Activated CD8-positive, alpha-beta memory T cell treated with anti-CD3 and anti-CD28 coated beads, Interleukin-2, amount 50 U/mL, for 48 hours (primary cell): Measurements from ENCODE around the gene SSR2.
"Not testable (repeated sequence)": the region's sequence is repeated elsewhere in the genome, so short reads cannot be mapped to it uniquely, and the experiment has no call there.

Source experiments
- DNase-seq: peaks from one replicate; pipeline ENCODE4 v3.0.0-alpha.2; 2020

Gene SSR2

DNA sequence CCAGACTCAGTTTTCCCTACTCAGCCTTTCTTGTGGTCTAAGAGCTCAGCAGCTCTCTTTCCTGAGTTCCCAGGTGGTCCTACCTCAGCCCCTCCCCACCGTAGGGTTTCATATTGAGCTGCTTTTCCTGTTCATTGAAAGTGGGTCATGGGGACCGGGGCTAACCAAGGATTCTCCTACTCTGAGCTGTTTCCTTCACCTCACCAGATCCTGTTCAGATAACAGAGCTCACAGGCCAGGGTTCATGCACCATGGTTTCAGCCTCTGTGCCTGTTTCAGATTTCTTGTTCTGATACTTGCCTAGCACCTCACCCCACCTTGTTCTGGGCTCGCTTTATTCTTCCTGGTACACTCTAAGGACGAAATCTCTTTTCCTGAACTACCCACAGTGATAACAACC, 24.3 kb upstream of the SSR2 start:
- DNase-seq, result no peak

DNA sequence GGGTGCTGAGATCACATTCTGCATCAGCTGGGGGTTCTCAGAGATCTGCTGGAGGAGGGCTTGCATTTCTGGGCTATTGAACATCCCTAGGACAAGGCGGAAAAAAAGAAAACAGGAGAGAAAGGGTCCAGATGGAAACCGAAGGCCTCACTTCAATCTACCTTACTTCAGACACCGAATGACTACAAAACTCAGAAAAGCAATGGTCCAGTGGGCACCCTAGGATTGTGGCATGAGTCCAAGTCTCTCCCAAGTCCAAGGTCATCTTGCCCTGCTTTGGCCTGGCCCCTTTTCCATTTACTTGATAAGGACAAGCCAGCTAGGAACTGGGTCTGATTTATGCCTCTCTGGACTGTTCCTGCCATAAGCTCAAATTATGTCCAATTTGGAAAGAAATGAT, 22.1 kb upstream of the SSR2 start:
- DNase-seq, result no peak

DNA sequence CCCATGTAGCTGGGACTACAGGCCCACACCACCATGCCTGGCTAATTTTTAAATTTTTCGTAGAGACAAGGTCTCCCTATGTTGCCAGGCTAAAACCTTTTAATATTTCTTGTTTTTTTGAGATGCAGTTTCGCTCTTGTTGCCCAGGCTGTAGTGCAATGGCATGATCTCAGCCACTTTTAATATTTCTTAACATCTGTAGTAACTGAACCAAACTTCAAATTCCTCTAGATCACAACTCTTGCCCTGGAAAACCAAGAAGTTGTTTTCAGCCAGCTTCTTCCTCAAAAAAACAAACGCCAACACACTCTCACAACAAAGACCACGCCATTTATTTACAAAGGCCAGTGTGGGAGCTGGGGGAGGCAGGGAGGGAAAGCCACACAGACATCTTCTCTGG, 14.2 kb upstream of the SSR2 start:
- not testable (repeated sequence) for DNase-seq

DNA sequence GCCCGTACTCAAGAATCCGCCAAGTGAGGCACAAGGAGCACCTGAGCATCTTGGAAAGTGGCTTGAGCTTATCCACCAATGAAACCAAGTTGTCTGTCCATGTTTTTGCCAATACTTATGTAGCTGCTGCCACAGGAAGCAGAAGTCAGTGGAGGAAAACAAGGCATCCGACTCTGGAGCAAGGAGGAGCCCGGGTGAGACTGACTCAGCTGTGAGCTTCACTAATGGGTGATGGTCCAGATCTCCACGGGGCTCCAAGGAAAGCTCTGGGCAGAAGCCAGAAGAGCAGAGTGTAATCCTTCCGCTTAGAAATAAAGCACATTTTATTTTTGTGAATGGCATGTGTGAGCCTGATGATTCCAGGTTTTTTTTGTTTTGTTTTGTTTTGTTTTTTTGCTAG, 12.3 kb upstream of the SSR2 start:
- no peak for DNase-seq

DNA sequence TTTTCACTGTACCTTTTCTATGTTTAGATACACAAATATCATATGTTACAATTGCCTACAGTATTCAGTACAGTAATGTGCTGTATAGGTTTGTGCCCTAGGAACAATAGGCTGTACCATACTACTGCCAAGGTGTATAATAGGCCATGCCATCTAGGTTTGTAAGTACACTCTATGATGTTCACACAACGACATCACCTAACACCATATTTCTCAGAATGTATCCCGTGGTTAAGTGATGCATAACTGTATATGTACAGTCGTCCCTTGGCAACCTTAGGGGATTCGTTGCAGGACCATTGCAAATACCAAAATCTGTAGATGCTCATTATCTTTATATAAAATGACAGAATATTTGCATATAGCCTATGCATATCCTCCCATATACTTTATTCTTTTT, 5.8 kb upstream of the SSR2 start:
- no peak for DNase-seq

DNA sequence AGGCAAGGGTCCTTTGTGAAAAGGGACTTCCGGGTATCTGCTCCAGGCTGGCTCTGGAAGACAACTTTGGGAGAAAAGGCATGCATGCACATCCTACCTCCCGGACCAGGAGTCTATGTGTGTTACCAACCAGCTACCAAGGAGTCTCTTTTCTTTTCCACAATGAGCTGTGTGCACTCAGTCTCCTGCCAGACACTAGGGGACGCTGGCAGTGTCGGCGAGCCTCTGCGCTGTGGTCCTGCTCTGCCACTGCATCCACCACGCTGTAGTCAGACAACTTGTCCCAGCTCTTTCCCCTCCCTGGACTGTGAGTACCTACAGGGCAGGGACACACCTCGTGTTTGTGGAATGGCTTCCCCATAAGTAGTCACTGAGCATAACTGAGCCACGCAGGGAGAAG, 5.1 kb upstream of the SSR2 start:
- peak; percentile 69 for DNase-seq

DNA sequence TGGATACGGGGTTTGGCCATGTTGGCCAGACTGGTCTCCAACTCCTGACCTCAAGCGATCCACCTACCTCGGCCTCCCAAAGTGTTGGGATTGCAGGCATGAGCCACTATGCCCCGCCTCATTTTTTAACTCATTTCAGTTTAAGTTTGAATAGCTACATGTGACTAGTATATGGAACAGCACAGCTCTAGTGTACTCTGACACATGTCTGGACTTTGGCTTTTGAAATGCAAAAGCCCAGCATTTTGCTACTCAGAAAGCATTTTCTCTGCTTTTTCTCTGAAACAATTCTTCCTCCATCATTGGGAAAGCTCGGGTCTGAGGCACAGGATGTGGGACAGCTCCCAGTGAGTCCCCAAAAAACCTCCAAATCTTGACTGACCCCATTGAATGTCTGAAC, 4.0 kb upstream of the SSR2 start:
- no peak for DNase-seq

DNA sequence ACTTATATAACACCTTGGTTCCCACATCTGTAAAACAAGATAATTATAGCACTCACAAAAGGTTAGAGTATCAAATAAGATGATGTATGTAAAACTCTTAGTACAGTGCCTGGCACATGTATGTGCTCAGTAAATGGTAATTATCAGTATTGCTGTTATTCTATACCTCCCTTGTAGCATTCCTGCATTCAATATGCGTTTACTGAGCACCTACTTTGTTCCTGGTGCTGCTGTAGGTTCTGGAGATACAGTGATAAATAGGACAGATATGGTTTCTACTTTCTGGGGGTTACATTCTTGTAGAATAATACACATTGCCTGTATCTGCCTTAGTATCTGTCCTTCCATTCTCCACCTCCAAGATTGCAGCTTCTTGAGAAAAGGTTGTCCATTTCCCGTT, 1.2 kb upstream of the SSR2 start:
- no peak for DNase-seq

DNA sequence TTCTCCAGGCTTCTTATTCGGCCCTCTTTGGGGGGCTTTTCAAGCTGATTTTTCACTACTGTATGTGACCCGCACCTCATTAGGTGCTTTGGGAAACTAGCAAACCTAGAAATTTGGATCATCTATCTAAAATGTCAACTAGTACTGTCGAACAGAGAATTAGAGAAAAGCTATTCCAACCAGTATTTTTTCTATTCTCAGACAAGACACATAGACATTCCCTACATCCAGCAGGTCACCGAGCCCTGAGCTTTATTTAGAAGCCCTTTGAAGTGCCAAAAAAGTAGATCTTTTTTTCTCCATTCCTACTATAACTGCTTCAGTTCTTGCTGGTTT, 310 bp upstream of the SSR2 start:
- DNase-seq, result no peak

DNA sequence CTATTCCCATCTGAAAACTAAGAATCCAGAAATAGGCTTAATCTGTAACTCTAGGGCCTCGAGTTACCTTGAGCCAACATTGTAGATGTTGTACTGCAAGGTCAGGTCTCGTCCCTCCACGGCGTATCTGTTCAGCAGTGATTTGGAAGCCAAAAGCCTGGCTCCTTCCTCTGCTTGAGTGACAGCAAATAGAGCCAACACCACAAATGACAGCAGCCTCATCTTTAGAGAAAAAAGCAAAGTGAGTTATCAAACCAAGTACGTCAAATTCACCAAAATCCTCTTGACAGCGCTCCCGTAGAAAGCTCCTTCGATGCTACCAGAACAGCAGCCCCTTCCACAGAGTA, 832 bp downstream of the SSR2 start:
- DNase-seq, result no peak

DNA sequence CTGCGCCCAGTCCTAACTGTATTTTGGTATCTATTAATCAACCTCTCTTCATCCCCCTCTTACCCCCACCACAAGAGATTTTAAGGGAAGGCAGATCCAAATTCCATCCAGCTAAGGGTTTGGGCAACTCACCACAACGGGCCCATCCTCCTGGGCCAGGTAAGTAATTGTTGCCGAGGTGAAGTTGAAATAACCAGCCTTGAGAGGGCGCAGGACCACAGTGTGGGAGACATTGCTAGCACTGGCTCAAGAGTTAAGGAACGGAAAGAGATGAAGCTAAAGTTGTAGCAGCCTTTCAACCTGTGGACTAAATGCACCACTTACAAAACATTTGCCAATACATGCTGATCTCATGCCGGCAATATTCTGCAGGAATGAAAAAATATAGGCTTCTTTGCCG, 5.9 kb downstream of the SSR2 start:
- DNase-seq, result no peak

DNA sequence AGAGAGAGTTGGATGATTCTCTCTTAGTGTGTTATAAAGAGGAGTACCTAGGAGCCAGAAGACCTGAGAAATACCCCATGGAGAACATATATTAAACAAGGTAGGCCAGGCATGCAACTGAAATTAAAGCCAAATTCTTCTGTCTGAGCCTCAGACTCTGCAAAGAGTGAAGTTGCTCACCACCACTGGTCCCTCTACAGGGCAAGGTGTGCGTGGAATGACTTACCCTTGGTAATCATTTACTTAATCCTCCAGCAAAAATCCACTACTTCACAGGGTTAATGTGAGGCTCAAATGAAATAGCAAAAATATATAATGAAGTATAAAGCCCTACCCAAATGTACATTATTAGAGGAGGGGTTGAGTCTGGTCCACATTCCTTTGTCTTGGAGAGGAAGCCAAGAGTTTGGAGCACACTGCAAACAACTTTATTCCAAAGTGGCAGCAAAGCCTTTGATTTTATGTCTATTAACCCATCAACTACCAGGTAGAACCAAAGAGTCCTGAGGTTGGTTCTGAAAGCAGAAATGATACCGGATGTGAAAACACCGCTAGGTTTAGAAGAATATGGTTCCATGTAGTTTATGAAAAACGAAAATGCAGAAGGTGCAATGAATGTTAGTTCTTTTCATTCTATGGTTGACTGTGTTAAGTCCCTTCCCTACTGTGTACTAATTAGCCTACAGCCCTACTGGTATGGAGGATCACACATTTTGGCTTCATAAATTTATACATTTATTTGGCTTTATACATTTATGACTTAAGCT, 8.5 kb downstream of the SSR2 start:
- DNase-seq, result no peak

DNA sequence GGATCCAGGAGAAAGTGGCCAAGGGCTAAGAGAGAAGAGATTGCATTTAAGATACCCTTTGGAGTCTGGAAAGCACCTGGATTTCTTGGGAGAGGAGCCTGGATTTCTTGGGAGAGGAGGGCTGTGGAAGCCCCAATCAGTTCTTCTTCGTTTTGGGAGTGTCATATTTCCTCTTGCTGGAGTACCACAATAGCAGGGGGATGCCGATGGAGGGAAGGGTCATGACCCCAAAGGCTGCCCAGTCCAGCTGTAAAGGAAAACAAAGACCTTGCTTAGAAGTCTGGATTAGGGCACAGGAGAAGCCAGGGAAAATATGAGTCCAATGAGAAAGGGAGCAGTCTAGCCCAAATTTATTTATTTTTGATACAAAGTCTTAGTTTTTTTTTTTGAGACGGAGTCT, 11.3 kb downstream of the SSR2 start:
- DNase-seq, result no peak

DNA sequence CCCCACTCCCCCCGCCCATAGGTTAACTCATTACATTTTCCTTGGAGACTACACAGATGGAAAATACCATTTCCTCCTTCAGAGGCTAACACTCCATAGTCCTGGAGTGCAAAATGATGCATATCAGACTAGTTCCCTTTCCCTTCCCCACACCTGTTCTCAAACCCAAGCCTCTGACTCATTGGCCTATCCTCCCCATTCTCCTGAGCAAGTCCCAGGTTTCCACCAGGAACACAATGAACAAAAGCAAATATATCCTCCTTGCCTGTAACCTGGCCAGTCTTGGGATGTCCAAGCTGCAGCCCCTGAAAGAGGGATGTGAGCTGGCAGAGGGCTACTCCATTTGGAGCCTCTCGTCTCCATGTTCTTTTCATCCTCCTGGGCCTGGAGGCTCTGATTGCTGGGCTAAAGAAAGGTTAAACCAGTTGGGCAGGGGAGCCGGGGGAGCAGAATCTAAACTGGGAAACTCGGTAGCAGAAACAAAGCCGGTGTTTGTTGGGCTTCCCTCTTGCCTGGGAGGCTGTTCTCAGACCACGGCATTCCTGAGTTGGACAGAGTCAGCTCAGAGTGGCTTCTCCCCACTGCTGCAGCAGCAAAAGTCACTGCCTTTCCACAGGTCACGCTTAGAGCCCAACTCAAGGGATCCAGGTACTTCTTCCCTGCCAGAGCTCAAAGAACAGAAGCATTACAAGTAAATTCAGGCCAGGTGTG, 13.9 kb downstream of the SSR2 start:
- no peak for DNase-seq

DNA sequence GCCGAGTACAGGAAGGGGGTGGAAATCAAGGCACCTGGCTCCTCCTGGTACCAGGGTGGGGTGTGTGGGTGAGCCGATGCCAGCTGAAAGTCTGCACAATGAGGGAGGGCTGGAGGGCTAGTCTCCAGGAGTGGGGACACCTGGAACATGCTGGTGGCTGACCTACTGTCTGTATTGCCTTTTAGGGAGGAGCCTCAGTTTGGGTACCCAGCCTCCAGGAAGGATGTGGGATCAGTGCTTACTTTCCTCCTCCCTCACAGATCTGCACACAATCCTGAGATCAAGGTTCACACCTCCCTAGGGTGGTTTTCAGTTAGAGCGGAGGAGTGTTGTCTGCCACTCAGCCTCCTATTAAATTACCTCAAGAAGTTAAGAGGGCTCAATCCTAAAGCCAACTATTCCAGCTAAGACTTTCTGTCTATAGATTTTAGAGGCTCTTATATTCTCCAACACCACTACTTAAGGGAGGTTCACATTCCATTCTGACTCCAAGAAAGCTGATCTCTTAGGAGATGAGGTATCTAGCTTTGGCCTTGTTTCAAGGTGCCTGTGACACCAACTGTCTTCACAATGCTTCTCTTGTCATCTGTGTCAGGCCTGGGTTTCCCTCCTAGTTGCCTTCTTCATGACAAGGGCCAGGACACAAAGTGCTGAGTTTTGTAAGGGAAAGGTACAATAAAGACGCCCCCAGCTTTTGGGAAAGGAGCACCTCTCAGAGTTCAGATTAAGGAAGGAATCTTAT, 15.7 kb downstream of the SSR2 start:
- DNase-seq, result no peak

DNA sequence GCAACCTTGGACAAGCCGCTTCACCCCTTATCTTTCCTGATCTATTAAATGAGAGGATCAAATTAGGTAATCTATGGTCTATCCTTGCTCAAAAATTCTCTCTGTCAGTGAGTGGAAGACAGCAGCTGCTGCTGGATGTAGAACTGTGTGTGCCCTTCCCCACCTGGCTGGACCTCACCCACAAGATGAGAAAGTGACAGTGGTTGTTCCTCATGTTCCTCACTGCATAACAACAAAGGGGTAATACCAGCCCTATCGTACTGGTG, 16.9 kb downstream of the SSR2 start:
- DNase-seq, result no peak

DNA sequence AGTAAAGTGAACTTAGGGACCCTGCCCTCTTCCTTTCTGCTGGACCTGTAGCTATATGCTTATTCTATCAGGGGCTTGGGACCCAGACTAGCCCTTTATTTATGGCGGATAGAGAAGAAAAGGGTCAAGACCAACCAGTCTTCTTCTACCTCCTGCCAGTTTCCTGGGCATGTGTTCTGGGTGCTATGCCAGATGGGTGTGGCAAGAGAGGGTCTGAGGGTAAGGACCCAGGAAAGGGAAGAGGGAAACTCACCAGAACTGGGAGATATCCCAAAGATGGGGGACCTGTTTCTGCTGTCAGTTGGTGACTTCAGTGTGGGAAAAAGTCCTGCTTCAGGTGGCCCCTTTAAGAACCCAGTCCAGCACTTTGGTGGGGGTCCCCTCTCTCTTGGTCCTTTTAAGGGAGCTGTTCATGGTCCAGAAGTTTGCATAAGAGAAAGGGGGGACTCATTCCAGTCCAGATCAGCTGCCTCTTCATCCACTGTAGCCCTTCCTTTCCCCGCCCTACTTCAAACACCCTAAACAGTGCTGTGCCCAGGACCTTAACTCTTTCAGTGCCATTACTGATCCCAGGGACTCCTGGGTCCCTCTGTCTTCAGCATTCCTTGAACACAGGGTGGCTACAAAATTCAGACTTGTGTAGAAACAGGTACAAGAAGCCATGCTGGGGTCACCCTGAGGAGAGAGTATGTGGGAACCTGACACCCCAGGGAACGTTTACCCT, 18.4 kb downstream of the SSR2 start:
- no peak for DNase-seq

DNA sequence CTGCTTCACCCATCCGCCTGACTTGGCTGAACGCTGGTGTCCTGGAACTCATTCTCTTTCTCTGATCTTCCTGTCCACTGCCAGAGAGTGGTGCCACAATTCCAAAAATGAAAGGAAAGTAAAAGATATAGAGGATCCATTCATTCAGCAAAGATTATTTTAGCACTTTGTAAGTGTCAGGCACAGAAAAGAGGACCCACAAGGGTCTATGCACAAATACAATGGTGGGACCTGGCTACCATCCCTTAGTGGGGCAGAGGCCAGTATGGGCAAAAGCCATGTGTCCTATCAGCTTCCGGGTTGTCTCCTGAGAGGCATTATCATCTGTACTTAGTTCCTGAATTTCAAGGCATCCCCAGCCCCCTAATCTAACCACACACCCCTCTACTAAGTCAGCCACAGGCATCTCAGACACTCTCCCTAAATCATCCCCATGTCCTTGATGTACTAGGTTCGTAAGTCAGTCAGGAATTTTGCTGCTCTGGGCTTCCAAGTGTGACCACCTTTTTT, 19.0 kb downstream of the SSR2 start:
- DNase-seq, result no peak

DNA sequence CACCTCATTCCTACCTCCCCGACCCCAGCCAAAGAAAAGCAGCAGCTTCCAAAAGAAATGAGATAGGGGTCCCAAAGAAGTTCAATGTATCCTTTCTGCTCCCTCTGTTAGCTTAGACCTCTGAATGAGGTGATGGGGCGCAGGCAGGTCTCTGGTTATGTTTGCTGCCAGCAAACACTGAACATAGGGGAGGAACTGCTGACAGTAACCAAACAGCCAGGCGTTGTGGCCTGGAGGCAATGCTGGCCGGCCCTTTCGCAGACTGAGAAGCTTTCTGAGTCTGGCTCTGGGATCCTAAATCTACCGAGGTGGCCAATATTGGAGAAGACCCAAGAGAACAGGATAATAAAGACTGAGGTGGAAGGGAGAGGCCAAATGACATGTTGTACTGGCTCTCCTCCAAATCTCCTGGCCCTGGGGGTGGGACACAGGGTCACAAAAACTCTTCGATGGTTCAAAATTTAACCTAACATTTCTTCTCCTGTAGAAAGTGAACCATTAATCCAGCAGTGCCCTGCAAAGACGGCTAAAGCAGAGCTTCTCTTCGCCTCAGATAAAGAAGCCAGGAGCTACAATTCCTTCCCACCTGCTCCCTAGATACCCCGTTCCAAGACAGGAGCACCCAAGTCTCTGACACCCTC, 19.6 kb downstream of the SSR2 start:
- DNase-seq, result no peak

DNA sequence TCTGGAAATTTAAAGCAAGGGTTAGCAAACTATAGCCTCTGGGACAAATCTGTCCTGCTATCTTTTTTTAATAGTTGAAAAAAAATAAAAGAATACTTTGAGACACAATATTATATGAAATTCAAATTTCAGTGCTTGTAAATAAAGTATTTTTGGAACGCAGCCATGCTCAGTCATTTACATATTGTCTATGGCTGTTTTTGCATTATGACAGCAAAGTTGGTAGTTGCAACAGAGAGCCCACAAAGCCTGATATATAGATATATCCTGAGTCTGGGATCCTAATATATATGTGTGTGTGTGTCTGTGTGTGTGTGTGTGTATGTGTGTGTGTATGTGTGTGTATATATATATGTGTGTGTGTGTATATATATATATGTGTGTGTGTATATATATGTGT, 20.8 kb downstream of the SSR2 start:
- DNase-seq, result no peak

DNA sequence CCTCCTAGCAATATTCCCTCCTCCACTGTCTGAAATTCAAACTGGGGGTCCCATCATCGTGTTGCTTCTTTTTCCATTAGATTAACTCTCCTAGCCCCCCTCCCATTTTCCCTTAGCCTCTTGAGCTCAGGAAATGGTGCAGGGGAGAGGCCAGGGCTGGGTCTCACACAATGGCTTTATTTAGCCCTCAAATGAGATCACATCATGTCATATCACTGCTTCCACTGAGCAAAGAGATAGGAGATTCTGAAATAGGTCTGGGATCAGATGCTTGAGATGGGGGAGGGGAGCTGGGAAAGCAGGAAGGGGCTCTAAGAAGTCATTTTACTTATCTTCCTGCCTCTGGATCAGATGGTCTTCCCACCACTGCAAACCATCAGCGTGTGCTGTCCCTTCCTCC, 24.6 kb downstream of the SSR2 start:
- no peak for DNase-seq

DNA sequence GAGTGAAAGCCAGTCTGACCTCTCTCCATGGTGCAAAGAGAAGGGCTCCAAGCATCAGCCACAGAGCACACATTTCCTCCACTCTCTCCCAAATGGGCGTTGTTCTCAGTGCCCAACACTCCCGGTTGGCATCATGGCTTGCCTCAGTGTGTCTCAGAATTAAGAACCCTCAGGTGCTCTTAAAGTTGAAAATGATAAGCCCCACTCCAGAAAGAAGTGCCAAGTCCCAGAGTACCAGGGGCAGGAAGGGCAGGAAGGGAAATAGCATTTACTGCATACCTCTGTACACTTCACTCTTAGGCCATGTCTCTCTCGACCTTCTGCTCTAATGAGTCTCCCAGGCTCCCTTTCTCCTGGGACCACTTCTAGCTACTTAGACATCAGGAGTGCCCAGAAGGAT, 27.2 kb downstream of the SSR2 start:
- DNase-seq, result no peak

DNA sequence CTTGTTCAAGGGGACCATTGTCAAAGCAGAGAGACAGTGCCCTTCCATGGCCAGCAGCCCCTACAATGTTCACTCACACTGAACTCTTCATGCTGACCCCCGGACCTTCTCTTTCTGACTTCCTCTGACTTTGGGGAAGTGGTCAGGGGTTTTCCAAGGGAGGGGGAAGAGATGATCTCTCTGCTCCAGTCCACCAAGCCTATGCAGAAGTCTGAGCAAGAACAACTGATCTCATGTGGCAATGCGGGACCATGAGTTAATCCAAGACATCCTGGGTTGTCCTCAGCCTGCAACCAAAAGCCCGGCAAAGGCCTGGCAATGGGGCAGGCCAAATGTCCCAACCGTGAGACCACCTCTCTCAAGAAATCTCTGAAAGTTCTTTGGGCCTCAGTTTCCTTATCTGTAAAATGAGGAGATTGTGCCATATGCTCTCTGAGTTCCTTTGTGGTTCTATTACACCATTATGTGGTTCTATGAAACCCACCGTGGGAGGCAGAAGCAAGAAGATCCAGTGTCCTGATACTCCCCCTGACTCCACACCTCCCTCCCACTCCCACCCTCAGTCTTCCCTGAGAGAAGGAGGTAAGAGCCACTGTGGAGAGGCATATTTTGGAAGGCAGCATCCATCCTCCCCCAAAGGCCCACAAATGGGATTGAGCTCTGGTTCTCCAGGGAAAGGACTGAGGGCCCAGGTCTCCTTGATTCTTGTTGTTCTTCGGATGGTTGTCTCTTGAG, 30.6 kb downstream of the SSR2 start:
- DNase-seq, result no peak
